Ishikawa (cell line): ENCODE measurements around the gene KLHDC4.

Source experiments
- CEBPB ChIP-seq: IDR thresholded peaks from 2 replicates; pipeline ENCODE4 v1.6.1; 2012
- CREB1 ChIP-seq: IDR thresholded peaks from 2 replicates; pipeline ENCODE4 v1.6.1; 2012; ENCODE audit warnings: low read depth
- EGR1 ChIP-seq: IDR thresholded peaks from 2 replicates; pipeline ENCODE4 v1.6.1; 2012
- EP300 ChIP-seq: IDR thresholded peaks from 2 replicates; pipeline ENCODE4 v1.6.1; 2012; ENCODE audit warnings: borderline replicate concordance
- FOXM1 ChIP-seq: IDR thresholded peaks from 2 replicates; pipeline ENCODE4 v1.6.1; 2012; ENCODE audit warnings: low read depth, borderline replicate concordance
- MAX ChIP-seq: IDR thresholded peaks from 2 replicates; pipeline ENCODE4 v1.6.1; 2012
- NFIC ChIP-seq: IDR thresholded peaks from 2 replicates; pipeline ENCODE4 v1.6.1; 2012
- RAD21 ChIP-seq: IDR thresholded peaks from 2 replicates; pipeline ENCODE4 v1.6.1; 2012; ENCODE audit warnings: low read depth
- TAF1 ChIP-seq: IDR thresholded peaks from 2 replicates; pipeline ENCODE4 v1.6.1; 2012; ENCODE audit warnings: low read depth, mild to moderate bottlenecking
- TCF12 ChIP-seq: IDR thresholded peaks from 2 replicates; pipeline ENCODE4 v1.6.1; 2012; ENCODE audit warnings: low read depth
- TEAD4 ChIP-seq: IDR thresholded peaks from 2 replicates; pipeline ENCODE4 v1.6.1; 2012
- USF1 ChIP-seq: IDR thresholded peaks from 2 replicates; pipeline ENCODE4 v1.6.1; 2012
- YY1 ChIP-seq: IDR thresholded peaks from 2 replicates; pipeline ENCODE4 v1.6.1; 2012; ENCODE audit warnings: low read depth
- ZBTB7A ChIP-seq: IDR thresholded peaks from 2 replicates; pipeline ENCODE4 v1.6.1; 2012; ENCODE audit warnings: low read depth
- TF ChIP-seq, protein P1 (sequence below): IDR thresholded peaks from 2 replicates; pipeline ENCODE4 v1.6.1; 2012; ENCODE audit warnings: low read depth, mild to moderate bottlenecking

The KLHDC4 gene

DNA sequence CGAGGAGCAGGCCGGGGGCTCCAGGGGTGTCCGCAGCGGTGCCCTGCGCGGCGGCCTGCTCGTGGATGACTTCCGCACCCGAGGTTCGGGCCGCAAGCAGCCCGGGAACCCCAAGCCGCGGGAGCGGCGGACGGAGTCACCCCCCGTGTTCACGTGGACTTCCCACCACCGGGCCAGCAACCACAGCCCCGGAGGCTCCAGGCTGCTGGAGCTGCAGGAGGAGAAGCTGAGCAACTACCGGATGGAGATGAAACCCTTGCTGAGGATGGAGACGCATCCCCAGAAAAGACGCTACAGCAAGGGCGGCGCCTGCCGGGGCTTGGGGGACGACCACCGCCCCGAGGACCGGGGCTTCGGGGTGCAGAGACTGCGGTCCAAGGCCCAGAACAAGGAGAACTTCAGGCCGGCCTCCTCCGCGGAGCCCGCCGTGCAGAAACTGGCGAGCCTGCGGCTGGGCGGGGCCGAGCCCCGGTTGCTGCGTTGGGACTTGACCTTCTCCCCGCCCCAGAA is 75.8 kb downstream of the KLHDC4 start:
- TF ChIP-seq NFIC (no peak), FOXM1 (no peak), USF1 (no peak), CEBPB (no peak), ZBTB7A (no peak), TAF1 (no peak), RAD21 (no peak), EP300 (no peak)

GRCh38 chr16:87688876-87689815 is 76.6 kb downstream of the KLHDC4 start:
- no peak for TF ChIP-seq TEAD4
- TF ChIP-seq CEBPB = no peak
- TF ChIP-seq CREB1 = no peak
- no peak for TF ChIP-seq YY1
- no peak for TF ChIP-seq TCF12
- TF ChIP-seq NFIC = no peak
- no peak for TF ChIP-seq MAX
- no peak for TF ChIP-seq EGR1
- no peak for TF ChIP-seq USF1
- TF ChIP-seq EP300 = no peak
- TF ChIP-seq ZBTB7A = no peak
- TF ChIP-seq, protein P1, sequence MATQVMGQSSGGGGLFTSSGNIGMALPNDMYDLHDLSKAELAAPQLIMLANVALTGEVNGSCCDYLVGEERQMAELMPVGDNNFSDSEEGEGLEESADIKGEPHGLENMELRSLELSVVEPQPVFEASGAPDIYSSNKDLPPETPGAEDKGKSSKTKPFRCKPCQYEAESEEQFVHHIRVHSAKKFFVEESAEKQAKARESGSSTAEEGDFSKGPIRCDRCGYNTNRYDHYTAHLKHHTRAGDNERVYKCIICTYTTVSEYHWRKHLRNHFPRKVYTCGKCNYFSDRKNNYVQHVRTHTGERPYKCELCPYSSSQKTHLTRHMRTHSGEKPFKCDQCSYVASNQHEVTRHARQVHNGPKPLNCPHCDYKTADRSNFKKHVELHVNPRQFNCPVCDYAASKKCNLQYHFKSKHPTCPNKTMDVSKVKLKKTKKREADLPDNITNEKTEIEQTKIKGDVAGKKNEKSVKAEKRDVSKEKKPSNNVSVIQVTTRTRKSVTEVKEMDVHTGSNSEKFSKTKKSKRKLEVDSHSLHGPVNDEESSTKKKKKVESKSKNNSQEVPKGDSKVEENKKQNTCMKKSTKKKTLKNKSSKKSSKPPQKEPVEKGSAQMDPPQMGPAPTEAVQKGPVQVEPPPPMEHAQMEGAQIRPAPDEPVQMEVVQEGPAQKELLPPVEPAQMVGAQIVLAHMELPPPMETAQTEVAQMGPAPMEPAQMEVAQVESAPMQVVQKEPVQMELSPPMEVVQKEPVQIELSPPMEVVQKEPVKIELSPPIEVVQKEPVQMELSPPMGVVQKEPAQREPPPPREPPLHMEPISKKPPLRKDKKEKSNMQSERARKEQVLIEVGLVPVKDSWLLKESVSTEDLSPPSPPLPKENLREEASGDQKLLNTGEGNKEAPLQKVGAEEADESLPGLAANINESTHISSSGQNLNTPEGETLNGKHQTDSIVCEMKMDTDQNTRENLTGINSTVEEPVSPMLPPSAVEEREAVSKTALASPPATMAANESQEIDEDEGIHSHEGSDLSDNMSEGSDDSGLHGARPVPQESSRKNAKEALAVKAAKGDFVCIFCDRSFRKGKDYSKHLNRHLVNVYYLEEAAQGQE = no peak

DNA sequence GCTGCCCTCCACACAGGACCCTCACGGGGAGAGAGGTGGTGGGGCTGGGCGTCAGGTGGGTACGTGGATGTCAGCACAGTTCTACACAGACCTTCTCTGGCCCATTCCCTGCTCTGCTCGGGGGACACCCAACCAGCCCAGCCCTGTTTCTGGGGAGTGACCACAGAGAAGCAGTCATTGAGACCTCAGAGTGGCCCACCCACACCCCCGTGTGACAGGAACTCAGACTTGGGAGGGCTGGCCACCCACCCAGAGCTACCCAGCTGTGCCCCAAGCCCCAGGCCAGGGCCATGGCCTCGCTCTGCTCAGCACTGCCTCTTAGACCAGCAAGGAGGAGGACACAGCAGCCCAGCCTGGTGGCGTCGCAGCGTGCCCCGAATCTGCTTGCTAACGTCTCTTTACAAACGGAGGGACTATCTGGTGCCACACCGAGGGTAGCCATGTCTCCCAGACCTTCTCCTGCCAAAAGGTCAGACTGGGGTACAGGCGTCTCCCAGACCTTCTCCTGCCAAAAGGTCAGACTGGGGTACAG is 77.7 kb downstream of the KLHDC4 start:
- TF ChIP-seq EGR1 = no peak
- TF ChIP-seq TEAD4 = no peak
- no peak for TF ChIP-seq CEBPB
- TF ChIP-seq FOXM1 = no peak
- no peak for TF ChIP-seq EP300
- TF ChIP-seq TCF12 = no peak
- TF ChIP-seq CREB1 = no peak
- TF ChIP-seq USF1 = no peak
- TF ChIP-seq MAX = no peak
- no peak for TF ChIP-seq ZBTB7A
- no peak for TF ChIP-seq NFIC

DNA sequence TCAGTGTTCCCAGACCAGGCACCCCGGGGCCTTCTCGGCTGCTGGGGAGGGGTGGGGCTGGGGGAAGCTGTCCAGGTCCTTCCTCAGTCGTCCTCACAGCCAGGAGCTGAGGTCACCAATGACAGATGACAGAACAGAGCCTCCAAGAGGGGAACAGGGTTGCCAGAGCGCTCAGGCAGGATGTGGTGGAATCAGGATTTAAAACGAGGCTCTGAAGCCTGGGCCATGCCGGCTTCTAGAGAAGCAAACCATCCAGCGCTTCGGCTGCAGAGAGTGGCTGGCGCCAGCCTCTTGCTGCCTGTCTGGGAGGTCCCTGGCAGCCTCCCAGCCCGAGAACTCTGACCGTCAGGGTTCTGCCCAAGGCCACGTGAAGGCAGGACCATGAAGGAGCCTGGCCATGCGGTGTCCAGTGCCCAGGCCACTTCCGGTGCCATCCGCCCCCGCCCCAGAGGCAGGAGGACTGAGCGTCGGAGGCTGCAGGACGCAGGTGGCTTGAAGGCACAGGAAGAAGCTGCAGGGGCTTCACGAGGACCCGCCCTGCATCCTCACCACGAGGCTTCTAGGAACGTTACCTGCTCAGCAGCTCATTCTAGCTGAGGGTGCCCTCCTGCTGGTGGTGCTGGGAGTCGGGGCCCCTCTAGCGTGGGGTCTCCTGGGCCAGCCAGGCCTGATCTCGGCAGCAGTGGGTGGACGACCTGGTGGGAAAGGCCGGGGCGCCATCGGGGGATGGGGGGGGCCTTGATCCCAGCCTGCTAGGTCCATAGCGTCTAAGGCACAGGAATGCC is 78.5 kb downstream of the KLHDC4 start:
- TF ChIP-seq EP300 = no peak
- peak; percentile 70 for TF ChIP-seq MAX
- TF ChIP-seq USF1 = peak; percentile 36; the same call in 1 of the 2 replicates

GRCh38 chr16:87686697-87687096 is 79.1 kb downstream of the KLHDC4 start:
- TF ChIP-seq TAF1 (no peak), CEBPB (no peak), ZBTB7A (no peak), FOXM1 (no peak), YY1 (no peak), EGR1 (no peak), RAD21 (no peak), CREB1 (no peak), TCF12 (no peak), NFIC (no peak), TEAD4 (no peak), EP300 (no peak), USF1 (no peak), MAX (no peak)
- TF ChIP-seq, protein P1 = no peak
